Left forelimb (tissue), 1 donor: Measurements from ENCODE around the gene CNTRL.

Experiments
- DNase-seq: peaks from one replicate; pipeline ENCODE4 v3.0.0-alpha.2; 2018; ENCODE audit warnings: low spot score

Gene CNTRL

GRCh38 chr9:121201738-121202533, 127.2 kb downstream of the CNTRL start, which contains the start of gene RAB14:
TSS of gene RAB14 (minus strand) at chr9:121201869. CDS start at chr9:121193412, 8,457 bp downstream.
- DNase-seq: peak; percentile 99

- no peak for DNase-seq
Observed at GRCh38 chr9:121204121-121204520, 129.4 kb downstream of the CNTRL start.

GRCh38 chr9:121204611-121205010, 129.9 kb downstream of the CNTRL start:
- DNase-seq: no peak

GRCh38 chr9:121206516-121207370, 132.0 kb downstream of the CNTRL start:
- DNase-seq: no peak

- DNase-seq: no peak
Observed at GRCh38 chr9:121207371-121207940, 132.7 kb downstream of the CNTRL start.

GRCh38 chr9:121210536-121210935, 135.8 kb downstream of the CNTRL start:
- DNase-seq: no peak

GRCh38 chr9:121213136-121213806, 138.5 kb downstream of the CNTRL start:
- peak; percentile 93 for DNase-seq

GRCh38 chr9:121214005-121214404, 139.2 kb downstream of the CNTRL start:
- DNase-seq: no peak

GRCh38 chr9:121216271-121216805, 141.6 kb downstream of the CNTRL start:
- no peak for DNase-seq

GRCh38 chr9:121217609-121218292, 143.0 kb downstream of the CNTRL start:
- DNase-seq: no peak

- no peak for DNase-seq
Observed at GRCh38 chr9:121218357-121219027, 143.7 kb downstream of the CNTRL start.

- no peak for DNase-seq
Observed at GRCh38 chr9:121219530-121219929, 144.8 kb downstream of the CNTRL start.

- DNase-seq: no peak
Observed at GRCh38 chr9:121220996-121221663, 146.4 kb downstream of the CNTRL start.

- DNase-seq: no peak
Observed at GRCh38 chr9:121221664-121222055, 146.9 kb downstream of the CNTRL start.

- DNase-seq: no peak
Observed at GRCh38 chr9:121222524-121223171, 147.9 kb downstream of the CNTRL start.

- DNase-seq: no peak
Observed at GRCh38 chr9:121225240-121225639, 150.5 kb downstream of the CNTRL start.

GRCh38 chr9:121226175-121226574, 151.4 kb downstream of the CNTRL start:
- DNase-seq: no peak
